ENCODE measurements around the gene C1orf53. TPM values are rescaled to one million over a fixed set of nuclear protein-coding genes. Genes with fewer than 3 reads are reported as not detected.

The C1orf53 gene
- polyA plus RNA-seq, 3 donors = 1.5 to 8.3 (median 5.6) TPM

- no peaks in the 10 kb centered on the region for H3K27me3 Mint-ChIP-seq (ENCODE audit: low read depth in 3 of 3)
- DNase-seq = no peak
- H3K9me3 Mint-ChIP-seq = peaks cover 0 to 2% (median 0%) of the 10 kb centered on the region in 7 donors
- H3K27me3 ChIP-seq (ENCODE audit: control insufficient read depth in 2 of 2, insufficient read depth in 2 of 2, low read length in 2 of 2) = no peaks in the 10 kb centered on the region
- H3K4me2 ChIP-seq (replicated peaks; ENCODE audit: extremely low read depth, low read length, poor library complexity, severe bottlenecking) = no peak overlapping the region
- no peaks in the 10 kb centered on the region for H3K79me2 ChIP-seq (ENCODE audit: insufficient read depth, low read length)
- no peak overlapping the region for H3K9ac ChIP-seq (ENCODE audit: insufficient read depth, low read length, poor library complexity, severe bottlenecking)
- H3K36me3 ChIP-seq (replicated peaks in 1 of 2; ENCODE audit: control insufficient read depth in 1 of 2, insufficient read depth in 2 of 2, low read length in 2 of 2) = no peaks in the 10 kb centered on the region
- no peak overlapping the region for H3K27ac ChIP-seq (ENCODE audit: low read depth in 1 of 2, low read length in 2 of 2)
- no peaks in the 10 kb centered on the region for H3K4me1 Mint-ChIP-seq
- intact Hi-C loops (cut with micrococcal nuclease) = no loop called here
- WGBS (ENCODE audit: insufficient coverage) = no CpG with 5 or more reads among the region's 2 CpGs
- H3K36me3 Mint-ChIP-seq = no peaks in the 10 kb centered on the region
- no peak overlapping the region for H3K27ac Mint-ChIP-seq
- H3K9me3 ChIP-seq (replicated peaks in 1 of 2; ENCODE audit: control insufficient read depth in 1 of 2, insufficient read depth in 1 of 2, low read length in 2 of 2) = no peaks in the 10 kb centered on the region
- H3K4me3 Mint-ChIP-seq = no peak overlapping the region
- no peaks in the 10 kb centered on the region for H3K4me1 ChIP-seq (ENCODE audit: control insufficient read depth in 1 of 2, insufficient read depth in 2 of 2, low read length in 2 of 2)
- H4K20me1 ChIP-seq (ENCODE audit: insufficient read depth, low read length) = no peaks in the 10 kb centered on the region
- TF ChIP-seq, protein P1, sequence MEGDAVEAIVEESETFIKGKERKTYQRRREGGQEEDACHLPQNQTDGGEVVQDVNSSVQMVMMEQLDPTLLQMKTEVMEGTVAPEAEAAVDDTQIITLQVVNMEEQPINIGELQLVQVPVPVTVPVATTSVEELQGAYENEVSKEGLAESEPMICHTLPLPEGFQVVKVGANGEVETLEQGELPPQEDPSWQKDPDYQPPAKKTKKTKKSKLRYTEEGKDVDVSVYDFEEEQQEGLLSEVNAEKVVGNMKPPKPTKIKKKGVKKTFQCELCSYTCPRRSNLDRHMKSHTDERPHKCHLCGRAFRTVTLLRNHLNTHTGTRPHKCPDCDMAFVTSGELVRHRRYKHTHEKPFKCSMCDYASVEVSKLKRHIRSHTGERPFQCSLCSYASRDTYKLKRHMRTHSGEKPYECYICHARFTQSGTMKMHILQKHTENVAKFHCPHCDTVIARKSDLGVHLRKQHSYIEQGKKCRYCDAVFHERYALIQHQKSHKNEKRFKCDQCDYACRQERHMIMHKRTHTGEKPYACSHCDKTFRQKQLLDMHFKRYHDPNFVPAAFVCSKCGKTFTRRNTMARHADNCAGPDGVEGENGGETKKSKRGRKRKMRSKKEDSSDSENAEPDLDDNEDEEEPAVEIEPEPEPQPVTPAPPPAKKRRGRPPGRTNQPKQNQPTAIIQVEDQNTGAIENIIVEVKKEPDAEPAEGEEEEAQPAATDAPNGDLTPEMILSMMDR (IDR thresholded peaks at IDR 0.05) = no peak
- H3K4me3 ChIP-seq (replicated peaks in 1 of 3; ENCODE audit: low read depth in 2 of 3, low read length in 3 of 3) = no peak overlapping the region
- H2AFZ ChIP-seq (ENCODE audit: insufficient read depth, low read depth, low read length, poor library complexity, severe bottlenecking) = no peak overlapping the region
These were observed 45.0 kb upstream of the C1orf53 start for GRCh38 chr1:197857477-197857876.

GRCh38 chr1:197859024-197859423 is 43.4 kb upstream of the C1orf53 start:
- H3K4me3 Mint-ChIP-seq = no peak overlapping the region
- H3K9me3 Mint-ChIP-seq = peaks cover 0 to 2% (median 0%) of the 10 kb centered on the region in 7 donors
- Histone ChIP-seq H3K4me3 (replicated peaks in 1 of 3; ENCODE audit: low read depth in 2 of 3, low read length in 3 of 3) (no peak overlapping the region), H2AFZ (ENCODE audit: insufficient read depth, low read depth, low read length, poor library complexity, severe bottlenecking) (no peak overlapping the region), H3K9ac (ENCODE audit: insufficient read depth, low read length, poor library complexity, severe bottlenecking) (no peak overlapping the region), H3K36me3 (replicated peaks in 1 of 2; ENCODE audit: control insufficient read depth in 1 of 2, insufficient read depth in 2 of 2, low read length in 2 of 2) (no peaks in the 10 kb centered on the region), H3K4me1 (ENCODE audit: control insufficient read depth in 1 of 2, insufficient read depth in 2 of 2, low read length in 2 of 2) (no peaks in the 10 kb centered on the region), H3K79me2 (ENCODE audit: insufficient read depth, low read length) (no peaks in the 10 kb centered on the region), H3K27ac (ENCODE audit: low read depth in 1 of 2, low read length in 2 of 2) (no peak overlapping the region), H4K20me1 (ENCODE audit: insufficient read depth, low read length) (no peaks in the 10 kb centered on the region), H3K4me2 (replicated peaks; ENCODE audit: extremely low read depth, low read length, poor library complexity, severe bottlenecking) (no peak overlapping the region), H3K27me3 (ENCODE audit: control insufficient read depth in 2 of 2, insufficient read depth in 2 of 2, low read length in 2 of 2) (no peaks in the 10 kb centered on the region), H3K9me3 (replicated peaks in 1 of 2; ENCODE audit: control insufficient read depth in 1 of 2, insufficient read depth in 1 of 2, low read length in 2 of 2) (no peaks in the 10 kb centered on the region)
- no peaks in the 10 kb centered on the region for H3K27me3 Mint-ChIP-seq (ENCODE audit: low read depth in 3 of 3)
- no peaks in the 10 kb centered on the region for H3K36me3 Mint-ChIP-seq
- no CpG with 5 or more reads among the region's 1 CpG for WGBS (ENCODE audit: insufficient coverage)
- intact Hi-C loops (cut with micrococcal nuclease) = no loop called here
- H3K27ac Mint-ChIP-seq = no peak overlapping the region
- H3K4me1 Mint-ChIP-seq = no peaks in the 10 kb centered on the region
- TF ChIP-seq, protein P1 (IDR thresholded peaks at IDR 0.05) = no peak
- no peak for DNase-seq

All from CD14-positive monocyte (primary cell).